Measurements from ENCODE around the gene CYGB.
"Not testable (repeated sequence)": the region's sequence is repeated elsewhere in the genome, so short reads cannot be mapped to it uniquely, and the experiment has no call there.

CYGB gene

DNA sequence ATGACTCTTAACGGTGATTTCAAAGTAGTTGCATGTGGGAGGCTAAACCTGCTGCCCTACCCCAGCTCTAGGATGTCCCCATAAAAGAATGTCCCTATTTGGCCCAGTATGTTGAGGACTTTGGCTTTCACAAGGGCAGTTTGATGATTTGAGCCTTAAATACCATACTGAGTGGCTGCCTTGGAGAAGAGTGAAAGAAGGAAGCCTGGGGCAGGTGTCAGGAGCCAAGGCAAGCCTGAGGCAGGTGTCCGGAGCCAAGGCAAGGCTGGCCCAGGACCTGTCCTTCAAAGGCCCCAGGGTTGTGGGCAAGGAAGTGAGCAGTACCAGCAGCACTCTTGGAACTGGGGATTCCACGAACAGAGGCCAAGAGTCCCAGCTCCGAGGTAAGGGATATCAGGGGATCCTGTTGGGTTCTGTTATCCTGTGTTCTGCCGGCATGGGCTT lies 29.5 kb upstream of the CYGB start:
- no peak for DNase-seq

- DNase-seq: no peak
These were observed 29.1 kb upstream of the CYGB start for GRCh38 chr17:76566613-76566943.

- DNase-seq: no peak
These were observed 28.5 kb upstream of the CYGB start for GRCh38 chr17:76565728-76566612.

DNA sequence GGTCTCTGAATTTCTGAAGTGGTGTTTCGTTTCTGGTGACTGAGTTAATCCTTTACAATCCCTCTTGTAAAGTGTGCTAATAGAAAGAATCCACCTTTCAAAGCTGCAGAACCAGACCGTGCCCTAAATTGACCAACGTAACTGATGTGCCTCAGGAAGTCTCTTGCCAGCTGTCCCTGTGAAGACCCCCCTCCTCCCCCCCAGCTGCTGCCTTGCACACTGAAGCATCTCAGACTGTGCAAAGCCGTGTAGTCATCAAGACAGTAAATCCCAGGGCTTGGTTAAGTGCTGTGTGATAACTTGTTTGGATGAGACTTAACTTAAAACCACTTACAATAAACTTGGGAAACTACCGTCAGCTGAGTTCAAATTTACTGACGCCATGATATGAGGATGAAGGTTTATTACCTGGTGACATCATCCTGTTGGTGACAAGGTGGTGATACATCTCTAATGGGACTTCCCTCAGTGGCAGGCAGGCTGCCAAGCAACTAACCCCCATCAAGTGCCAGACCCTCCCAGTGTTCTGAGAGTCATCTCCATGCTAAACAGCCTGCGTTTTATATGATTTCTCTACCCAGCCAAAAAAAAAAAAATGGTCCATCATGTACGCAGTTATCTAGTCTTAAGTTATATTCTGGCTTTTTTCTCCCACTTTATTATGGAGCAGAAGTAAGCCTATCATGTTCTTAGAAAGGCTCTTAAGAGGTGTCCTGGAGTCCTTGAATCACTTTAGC lies 27.6 kb upstream of the CYGB start:
- DNase-seq: not testable (repeated sequence)

- not testable (repeated sequence) for DNase-seq
These were observed 25.9 kb upstream of the CYGB start for GRCh38 chr17:76563359-76563758.

GRCh38 chr17:76562734-76563148 lies 25.2 kb upstream of the CYGB start:
- DNase-seq: peak; percentile 71

DNA sequence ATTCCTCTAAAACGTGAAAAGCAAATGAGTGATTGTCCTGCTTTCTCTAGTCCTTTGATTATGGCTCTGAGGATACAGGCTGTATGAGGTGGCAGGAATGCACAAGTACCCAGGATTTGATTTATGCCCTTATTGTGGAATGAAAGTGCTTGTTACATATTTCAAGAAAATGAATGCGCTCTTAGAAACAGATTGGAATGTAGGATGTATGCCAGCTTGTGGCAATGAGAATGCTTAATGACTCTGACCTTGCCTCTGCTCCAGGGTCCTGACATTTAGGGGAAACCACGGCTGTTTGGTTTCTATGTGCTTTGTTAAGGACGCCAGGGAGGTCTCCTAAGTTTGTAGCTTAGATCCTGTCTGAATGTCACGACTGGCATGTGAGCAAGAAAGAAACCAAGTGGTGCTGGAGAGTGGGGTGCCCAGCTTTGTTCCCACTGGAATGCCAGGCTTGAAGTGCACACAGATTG lies 24.3 kb upstream of the CYGB start:
- DNase-seq: no peak

- no peak for DNase-seq
These were observed 23.8 kb upstream of the CYGB start for GRCh38 chr17:76561332-76561731.

GRCh38 chr17:76560877-76561221 lies 23.3 kb upstream of the CYGB start:
- DNase-seq: no peak

- DNase-seq: no peak
These were observed 22.7 kb upstream of the CYGB start for GRCh38 chr17:76560036-76560876.

- not testable (repeated sequence) for DNase-seq
These were observed 22.0 kb upstream of the CYGB start for GRCh38 chr17:76559460-76559859.

DNA sequence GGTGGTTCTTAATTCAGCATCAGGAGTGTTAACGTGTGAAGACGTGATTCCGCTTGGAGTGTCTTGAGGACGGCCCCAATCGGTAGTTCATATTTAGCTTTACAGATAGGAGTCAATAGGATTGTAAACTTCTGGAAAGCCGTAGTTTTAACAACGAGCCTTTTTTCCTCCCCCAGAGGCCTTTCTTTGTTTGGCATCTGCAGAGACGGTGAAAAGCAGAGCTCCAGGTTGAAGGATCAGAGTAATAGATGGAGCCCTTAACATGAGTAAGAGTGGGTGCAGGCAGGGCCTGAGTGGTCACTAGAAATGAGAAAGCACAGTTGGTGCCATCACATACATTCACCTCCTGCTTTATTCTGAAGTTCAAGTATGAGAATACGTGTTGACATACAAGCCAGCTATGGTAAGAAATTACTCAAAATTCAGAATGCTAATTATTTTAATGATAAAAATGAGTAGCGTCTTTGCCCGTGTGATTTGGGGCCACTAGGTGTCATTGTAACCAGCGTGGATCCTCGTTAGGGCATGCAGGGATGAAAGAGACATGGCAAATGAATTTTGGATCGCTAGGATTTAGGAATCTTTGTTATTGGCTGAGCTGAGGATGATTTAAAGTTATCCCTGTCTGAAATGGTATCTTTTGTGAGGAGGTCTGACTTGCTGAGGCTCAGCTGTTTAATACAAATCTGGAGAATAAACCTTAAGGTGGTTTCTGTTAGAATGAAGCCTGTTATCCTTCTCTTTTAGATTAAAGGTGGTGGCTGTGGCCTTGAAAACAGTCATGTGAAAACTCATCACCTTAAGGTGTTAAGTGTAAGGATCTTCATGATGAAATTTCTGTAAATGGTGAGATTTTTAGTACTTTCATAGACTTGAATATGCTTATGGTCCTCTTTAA lies 20.9 kb upstream of the CYGB start:
- DNase-seq: peak; percentile 51

GRCh38 chr17:76557368-76558197 lies 20.1 kb upstream of the CYGB start:
- peak; percentile 100 for DNase-seq

DNA sequence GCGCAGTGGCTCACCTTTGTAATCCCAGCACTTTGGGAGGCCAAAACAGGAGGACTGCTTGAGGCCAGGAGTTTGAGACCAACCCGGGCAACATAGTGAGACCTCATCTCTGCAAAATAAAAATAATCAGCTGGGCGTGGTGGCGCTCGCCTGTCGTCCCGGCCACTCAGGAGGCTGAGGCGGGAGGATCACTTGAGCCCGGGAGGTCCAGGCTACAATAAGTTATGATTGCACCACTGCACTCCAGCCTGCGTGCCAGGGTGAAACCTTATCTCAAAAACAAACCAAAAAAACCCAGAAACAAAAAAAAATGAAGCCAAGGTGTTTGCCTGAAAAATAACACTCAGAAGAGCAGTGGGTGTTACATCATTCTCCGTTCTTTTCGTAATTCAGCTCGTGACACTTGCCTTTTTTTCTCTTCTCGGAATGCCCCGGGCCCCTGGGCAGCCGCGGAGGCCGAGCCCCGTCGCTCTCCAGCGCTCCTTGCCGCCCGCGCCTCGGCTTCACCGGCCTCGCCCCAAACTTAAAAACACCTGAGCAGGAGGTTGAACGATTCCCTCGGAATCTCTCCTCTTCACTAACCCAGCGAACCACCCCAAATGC lies 19.4 kb upstream of the CYGB start:
- peak; percentile 69 for DNase-seq

GRCh38 chr17:76554131-76554530 lies 16.6 kb upstream of the CYGB start:
- DNase-seq: peak; percentile 53

DNA sequence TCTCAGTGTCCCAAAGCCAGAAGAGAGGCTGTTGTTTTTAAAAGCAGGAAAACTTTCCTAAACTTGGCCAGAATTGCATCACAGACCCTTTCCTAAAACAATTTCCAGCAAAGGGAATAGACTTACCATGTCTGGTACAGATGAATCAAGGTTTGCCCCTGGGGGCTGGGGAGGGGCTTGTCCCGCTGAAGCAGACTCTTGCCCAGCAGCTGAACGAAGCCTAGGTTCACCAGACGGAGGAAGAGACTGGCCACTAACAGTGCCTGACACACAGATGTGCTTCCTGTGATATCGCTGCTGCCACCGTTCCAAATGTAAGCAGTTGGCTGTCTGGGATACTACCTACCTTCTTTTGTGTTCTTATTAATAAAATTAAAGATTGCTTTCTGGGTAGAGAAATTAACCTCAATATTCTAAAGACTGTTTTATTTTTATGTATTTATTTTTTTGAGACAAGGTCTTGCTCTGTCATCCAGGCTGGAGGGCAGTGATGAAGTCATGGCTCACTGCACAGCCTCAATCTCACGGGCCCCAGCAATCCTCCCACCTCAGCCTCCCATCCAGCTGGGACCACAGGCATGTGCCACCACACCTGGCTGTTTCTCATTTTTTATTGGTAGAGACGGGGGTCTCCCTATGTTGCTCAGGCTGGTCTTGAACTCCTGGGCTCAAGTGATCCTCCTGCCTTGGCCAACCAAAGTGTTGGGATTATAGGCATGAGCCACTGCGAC lies 15.8 kb upstream of the CYGB start:
- DNase-seq: peak; percentile 85

- DNase-seq: no peak
These were observed 14.2 kb upstream of the CYGB start for GRCh38 chr17:76551685-76552084.

- peak; percentile 75 for DNase-seq
These were observed 13.5 kb upstream of the CYGB start for GRCh38 chr17:76550712-76551615.

DNA sequence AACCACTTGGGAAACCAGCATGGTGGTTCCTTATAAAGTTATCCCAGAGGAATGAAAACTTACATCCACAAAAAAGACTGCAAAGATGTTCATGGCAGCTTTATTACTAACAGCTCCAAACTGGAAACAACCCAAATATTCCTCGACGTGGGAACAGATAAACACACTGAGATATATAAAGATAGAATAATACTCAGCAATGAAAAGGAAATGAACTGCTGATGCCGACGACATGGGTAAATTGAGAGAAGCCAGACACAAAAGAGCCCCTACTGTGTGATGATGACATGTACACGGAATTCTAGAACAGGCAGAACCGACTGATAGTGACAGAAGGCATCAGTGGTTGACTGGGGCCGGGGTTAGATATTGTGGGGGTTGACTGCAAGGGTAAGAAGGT lies 12.0 kb upstream of the CYGB start:
- peak; percentile 48 for DNase-seq
